CD14-positive monocyte (primary cell): ENCODE measurements around the gene AOPEP. TPM values are rescaled to one million over a fixed set of nuclear protein-coding genes. Genes with fewer than 3 reads are reported as not detected.
"Not testable (repeated sequence)": the region's sequence is repeated elsewhere in the genome, so short reads cannot be mapped to it uniquely, and the experiment has no call there.

Experiments used
- DNase-seq, 3 donors: peaks; one replicate each; pipeline ENCODE4 v3.0.0-alpha.2; 2011 to 2022
- H2AFZ ChIP-seq: 2 replicates; pipeline ENCODE4 v1.6.0; 2012; ENCODE audit warnings: mild to moderate bottlenecking, low read depth, low read length, inconsistent platforms; ENCODE audit not compliant: insufficient read depth, poor library complexity, severe bottlenecking
- H3K27ac ChIP-seq, 2 donors: 1 replicate in 1 of 2; 2 replicates in 1 of 2; pipeline ENCODE4 v1.5.1; 2012 to 2013; ENCODE audit warnings: low read length in 2 of 2, control low read depth in 1 of 2, inconsistent platforms in 1 of 2, low read depth in 1 of 2, mild to moderate bottlenecking in 1 of 2
- H3K27me3 ChIP-seq, 2 donors: one replicate each; pipeline versions ENCODE4 v1.6.0 to v1.6.1; 2011 to 2013; ENCODE audit warnings: low read length in 2 of 2; ENCODE audit not compliant: control insufficient read depth in 2 of 2, insufficient read depth in 2 of 2
- H3K36me3 ChIP-seq, 2 donors: replicated peaks in 1 of 2; 1 replicate in 1 of 2; 2 replicates in 1 of 2; pipeline versions ENCODE4 v1.5.1 to v1.6.1; 2012 to 2013; ENCODE audit warnings: low read length in 2 of 2, control low read depth in 1 of 2, inconsistent platforms in 1 of 2, mild to moderate bottlenecking in 1 of 2; ENCODE audit not compliant: insufficient read depth in 2 of 2, control insufficient read depth in 1 of 2
- H3K4me1 ChIP-seq, 2 donors: 1 replicate in 1 of 2; 2 replicates in 1 of 2; pipeline versions ENCODE4 v1.5.1 to v1.6.1; 2012 to 2013; ENCODE audit warnings: low read length in 2 of 2, control low read depth in 1 of 2, inconsistent platforms in 1 of 2, mild to moderate bottlenecking in 1 of 2, moderate library complexity in 1 of 2; ENCODE audit not compliant: insufficient read depth in 2 of 2, control insufficient read depth in 1 of 2
- H3K4me2 ChIP-seq: replicated peaks from 2 replicates; pipeline ENCODE3; 2012; ENCODE audit warnings: low read length, moderate library complexity, mild to moderate bottlenecking; ENCODE audit not compliant: poor library complexity, severe bottlenecking; ENCODE audit errors: extremely low read depth
- H3K4me3 ChIP-seq, 3 experiments: fragments of 200-600 bp in 1 of 3; sonication (generic) in 1 of 3; replicated peaks in 1 of 3; 1 replicate in 2 of 3; 2 replicates in 1 of 3; pipeline ENCODE4 v1.5.1; 2011 to 2013; ENCODE audit warnings: low read length in 3 of 3, mild to moderate bottlenecking in 3 of 3, control low read depth in 2 of 3, low read depth in 2 of 3, inconsistent platforms in 1 of 3, moderate library complexity in 1 of 3
- H3K79me2 ChIP-seq: 2 replicates; pipeline ENCODE4 v1.6.0; 2012; ENCODE audit warnings: mild to moderate bottlenecking, control low read depth, inconsistent platforms, low read length, moderate library complexity; ENCODE audit not compliant: insufficient read depth
- H3K9ac ChIP-seq: 2 replicates; pipeline ENCODE4 v1.6.0; 2017; ENCODE audit warnings: low read length, mild to moderate bottlenecking; ENCODE audit not compliant: insufficient read depth, poor library complexity, severe bottlenecking
- H3K9me3 ChIP-seq, 2 donors: replicated peaks in 1 of 2; 1 replicate in 1 of 2; 2 replicates in 1 of 2; pipeline versions ENCODE4 v1.5.1 to v1.6.1; 2012 to 2013; ENCODE audit warnings: low read length in 2 of 2, control low read depth in 1 of 2; ENCODE audit not compliant: control insufficient read depth in 1 of 2, insufficient read depth in 1 of 2
- H4K20me1 ChIP-seq: 2 replicates; pipeline ENCODE4 v1.6.0; 2012; ENCODE audit warnings: mild to moderate bottlenecking, low read length, control low read depth, moderate library complexity; ENCODE audit not compliant: insufficient read depth
- H3K27ac Mint-ChIP-seq, 7 donors: one replicate each; pipeline ENCODE4 v1.8.0; 2020; ENCODE audit warnings: mild to moderate bottlenecking in 7 of 7, mixed read lengths in 7 of 7, moderate library complexity in 6 of 7, inconsistent platforms in 2 of 7
- H3K27me3 Mint-ChIP-seq, 3 donors: one replicate each; pipeline ENCODE4 v1.8.0; 2021 to 2022; ENCODE audit warnings: low read depth in 3 of 3, mild to moderate bottlenecking in 3 of 3, mixed read lengths in 3 of 3, moderate library complexity in 3 of 3, inconsistent platforms in 1 of 3
- H3K36me3 Mint-ChIP-seq, 2 donors: one replicate each; pipeline ENCODE4 v1.8.0; 2020; ENCODE audit warnings: mixed read lengths in 2 of 2, inconsistent platforms in 1 of 2, mild to moderate bottlenecking in 1 of 2
- H3K4me1 Mint-ChIP-seq: one replicate; pipeline ENCODE4 v1.8.0; 2020; ENCODE audit warnings: mild to moderate bottlenecking, mixed read lengths
- H3K4me3 Mint-ChIP-seq, 2 donors: one replicate each; pipeline ENCODE4 v1.8.0; 2020; ENCODE audit warnings: mild to moderate bottlenecking in 2 of 2, mixed read lengths in 2 of 2, moderate library complexity in 1 of 2
- H3K9me3 Mint-ChIP-seq, 7 donors: one replicate each; pipeline ENCODE4 v1.8.0; 2020 to 2022; ENCODE audit warnings: mixed read lengths in 7 of 7, mild to moderate bottlenecking in 6 of 7, moderate library complexity in 6 of 7, inconsistent platforms in 2 of 7
- WGBS: methylation state at CpG from one replicate; pipeline ENCODE4 v1.1.5; 2013; ENCODE audit warnings: missing lambda C conversion rate; ENCODE audit not compliant: insufficient coverage; 5-methylcytosine and 5-hydroxymethylcytosine counted together
- intact Hi-C, 2 donors: fragments of 100-400 bp; cut with micrococcal nuclease; formaldehyde crosslinking; loops; one replicate each; pipeline versions ENCODE4 v1.15.0 to v1.15.1; 2023
- polyA plus RNA-seq, 3 donors: library from polyadenylated mRNA; depleted of rRNA in 1 of 3; unstranded in 2 of 3; stranded (reverse) in 1 of 3; fragments of 300-500 nt in 2 of 3; fragments of >200 nt in 1 of 3; fragmentation: Illumina TruSeq in 2 of 3; gene quantifications; 1 replicate in 2 of 3; 2 replicates in 1 of 3; pipeline ENCODE4 v1.2.3, GENCODE V29; 2012 to 2021
- TF ChIP-seq, protein P1 (sequence below): fragments of 200-600 bp; IDR thresholded peaks from one replicate; pipeline ENCODE4 v1.8.0; 2022; ENCODE audit warnings: antibody characterized with exemption, mild to moderate bottlenecking

The AOPEP gene
- polyA plus RNA-seq, 3 donors = 3.0 to 4.1 (median 3.1) TPM

DNA sequence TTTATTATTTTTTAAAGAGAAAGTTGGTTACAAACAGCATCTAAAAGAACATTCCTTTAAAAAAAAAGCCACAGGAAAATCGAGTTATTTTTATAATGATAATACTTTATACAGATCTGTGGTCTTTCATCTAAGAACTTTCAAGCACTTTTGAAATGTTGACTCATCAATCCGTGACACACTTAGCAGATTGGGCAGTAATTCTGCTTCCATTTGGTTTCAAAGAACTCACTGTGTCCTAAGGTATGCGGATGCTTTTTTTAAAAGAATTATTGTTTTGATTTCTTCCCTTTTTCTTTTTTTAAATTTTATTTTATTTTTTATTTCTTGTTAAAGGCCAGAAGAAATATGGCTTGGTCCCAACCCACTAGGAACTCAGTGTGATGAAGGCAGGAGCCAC is 147.8 kb downstream of the AOPEP start:
- no peak overlapping the region for H3K4me3 Mint-ChIP-seq
- H3K4me1 Mint-ChIP-seq = peaks cover 12% of the 10 kb centered on the region
- TF ChIP-seq, protein P1, sequence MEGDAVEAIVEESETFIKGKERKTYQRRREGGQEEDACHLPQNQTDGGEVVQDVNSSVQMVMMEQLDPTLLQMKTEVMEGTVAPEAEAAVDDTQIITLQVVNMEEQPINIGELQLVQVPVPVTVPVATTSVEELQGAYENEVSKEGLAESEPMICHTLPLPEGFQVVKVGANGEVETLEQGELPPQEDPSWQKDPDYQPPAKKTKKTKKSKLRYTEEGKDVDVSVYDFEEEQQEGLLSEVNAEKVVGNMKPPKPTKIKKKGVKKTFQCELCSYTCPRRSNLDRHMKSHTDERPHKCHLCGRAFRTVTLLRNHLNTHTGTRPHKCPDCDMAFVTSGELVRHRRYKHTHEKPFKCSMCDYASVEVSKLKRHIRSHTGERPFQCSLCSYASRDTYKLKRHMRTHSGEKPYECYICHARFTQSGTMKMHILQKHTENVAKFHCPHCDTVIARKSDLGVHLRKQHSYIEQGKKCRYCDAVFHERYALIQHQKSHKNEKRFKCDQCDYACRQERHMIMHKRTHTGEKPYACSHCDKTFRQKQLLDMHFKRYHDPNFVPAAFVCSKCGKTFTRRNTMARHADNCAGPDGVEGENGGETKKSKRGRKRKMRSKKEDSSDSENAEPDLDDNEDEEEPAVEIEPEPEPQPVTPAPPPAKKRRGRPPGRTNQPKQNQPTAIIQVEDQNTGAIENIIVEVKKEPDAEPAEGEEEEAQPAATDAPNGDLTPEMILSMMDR = no peak
- H3K36me3 Mint-ChIP-seq = peaks cover 0 to 1% of the 10 kb centered on the region in 2 donors
- H3K36me3 ChIP-seq = no peaks in the 10 kb centered on the region
- no peaks in the 10 kb centered on the region for H4K20me1 ChIP-seq
- H3K4me2 ChIP-seq = no peak overlapping the region
- no peak for DNase-seq
- WGBS = no CpG with 5 or more reads among the region's 3 CpGs
- H3K4me3 ChIP-seq = no peak overlapping the region
- peaks cover 0 to 3% (median 0%) of the 10 kb centered on the region in 3 donors for H3K27me3 Mint-ChIP-seq
- peaks cover 0 to 2% (median 0%) of the 10 kb centered on the region in 7 donors for H3K9me3 Mint-ChIP-seq
- no peak overlapping the region for H3K9ac ChIP-seq
- no peaks in the 10 kb centered on the region for H3K27me3 ChIP-seq
- H3K27ac Mint-ChIP-seq = no peak overlapping the region
- H3K79me2 ChIP-seq = no peaks in the 10 kb centered on the region
- H3K27ac ChIP-seq = no peak overlapping the region
- no peaks in the 10 kb centered on the region for H3K4me1 ChIP-seq
- intact Hi-C loops = no loop called here
- no peaks in the 10 kb centered on the region for H3K9me3 ChIP-seq
- no peak overlapping the region for H2AFZ ChIP-seq

GRCh38 chr9:94875300-94876020 is 149.0 kb downstream of the AOPEP start:
- no peak overlapping the region for H3K27ac ChIP-seq

GRCh38 chr9:94878804-94879203 is 152.3 kb downstream of the AOPEP start:
- H2AFZ ChIP-seq, H3K36me3 ChIP-seq, H3K9me3 Mint-ChIP-seq, H3K9me3 ChIP-seq, H3K9ac ChIP-seq, H3K27me3 Mint-ChIP-seq, H3K27ac ChIP-seq, intact Hi-C loops, H3K4me3 Mint-ChIP-seq, H3K4me3 ChIP-seq, H4K20me1 ChIP-seq, H3K4me2 ChIP-seq, H3K27me3 ChIP-seq, H3K4me1 ChIP-seq, H3K36me3 Mint-ChIP-seq, H3K79me2 ChIP-seq, DNase-seq: not testable (repeated sequence)
- 0% methylated on average over 1 of the region's 3 CpGs for WGBS
- Mint-ChIP-seq H3K4me1 (peaks cover 11% of the 10 kb centered on the region), H3K27ac (peak overlapping the region in 1 of 7 donors; percentile 41)

More at GRCh38 chr9:94875300-94876020, 149.0 kb downstream of the AOPEP start:
- Histone ChIP-seq H3K4me3 (no peak overlapping the region), H3K79me2 (no peaks in the 10 kb centered on the region), H4K20me1 (no peaks in the 10 kb centered on the region), H3K27me3 (no peaks in the 10 kb centered on the region), H3K9me3 (no peaks in the 10 kb centered on the region), H3K36me3 (no peaks in the 10 kb centered on the region), H2AFZ (no peak overlapping the region), H3K4me2 (no peak overlapping the region), H3K4me1 (no peaks in the 10 kb centered on the region), H3K9ac (no peak overlapping the region)
- no peak for DNase-seq
- 71% methylated on average over 4 of the region's 5 CpGs for WGBS
- peaks cover 0 to 1% of the 10 kb centered on the region in 2 donors for H3K36me3 Mint-ChIP-seq
- intact Hi-C loops = no loop called here
- TF ChIP-seq, protein P1 = no peak
- peaks cover 0 to 3% (median 0%) of the 10 kb centered on the region in 3 donors for H3K27me3 Mint-ChIP-seq
- no peak overlapping the region for H3K27ac Mint-ChIP-seq
- no peak overlapping the region for H3K4me3 Mint-ChIP-seq
- H3K4me1 Mint-ChIP-seq = peaks cover 12% of the 10 kb centered on the region
- H3K9me3 Mint-ChIP-seq = peaks cover 0 to 2% (median 0%) of the 10 kb centered on the region in 7 donors
